Thyroid gland (tissue), 4 donors: Measurements from ENCODE around the gene JHY. TPM values are rescaled to one million over a fixed set of nuclear protein-coding genes. Genes with fewer than 3 reads are reported as not detected.

Experiments used
- DNase-seq, 2 donors: peaks; one replicate each; pipeline ENCODE4 v3.0.0-alpha.2; 2019
- H3K27ac ChIP-seq, 3 donors: fragments of 200-600 bp; sonication (generic); 1 replicate in 2 of 3; 2 replicates in 1 of 3; pipeline ENCODE4 v1.5.1; 2016 to 2019; ENCODE audit warnings: mild to moderate bottlenecking in 1 of 3, moderate library complexity in 1 of 3
- H3K27me3 ChIP-seq: fragments of 200-600 bp; sonication (generic); one replicate; pipeline ENCODE4 v1.5.1; 2019
- H3K36me3 ChIP-seq, 2 donors: fragments of 200-600 bp; sonication (generic); one replicate each; pipeline ENCODE4 v1.5.1; 2016 to 2019
- H3K4me1 ChIP-seq, 2 donors: fragments of 200-600 bp; sonication (generic); one replicate each; pipeline ENCODE4 v1.5.1; 2017 to 2019
- H3K4me3 ChIP-seq, 3 donors: fragments of 200-600 bp; sonication (generic); replicated peaks in 1 of 3; 1 replicate in 2 of 3; 2 replicates in 1 of 3; pipeline ENCODE4 v1.5.1; 2016; ENCODE audit warnings: mild to moderate bottlenecking in 1 of 3
- H3K9me3 ChIP-seq: fragments of 200-600 bp; sonication (generic); one replicate; pipeline ENCODE4 v1.5.1; 2017
- CTCF ChIP-seq, 6 experiments: fragments of 200-600 bp in 3 of 6; fragments of 450-650 bp in 3 of 6; sonication (generic) in 3 of 6; IDR thresholded peaks; one replicate each; pipeline ENCODE4 v1.5.1; 2016 to 2019; ENCODE audit warnings: antibody characterized with exemption in 6 of 6, mild to moderate bottlenecking in 2 of 6, inconsistent platforms in 1 of 6, moderate library complexity in 1 of 6
- POLR2A ChIP-seq, 2 donors: fragments of 450-650 bp; IDR thresholded peaks; one replicate each; pipeline ENCODE4 v1.6.1; 2017; ENCODE audit warnings: antibody characterized with exemption in 2 of 2, mild to moderate bottlenecking in 2 of 2, moderate library complexity in 1 of 2
- WGBS, 2 donors: methylation state at CpG; one replicate each; pipeline ENCODE4 v1.1.5; 2017; 5-methylcytosine and 5-hydroxymethylcytosine counted together
- intact Hi-C: fragments of 100-400 bp; cut with DNase I; formaldehyde crosslinking; loops from one replicate; pipeline ENCODE4 v1.15.1; 2023
- total RNA-seq, 4 donors: library from RNA; depleted of rRNA; stranded (reverse); fragments of >200 nt; gene quantifications; one replicate each; pipeline ENCODE4 v1.2.3, GENCODE V29; 2016

The JHY gene
- total RNA-seq, 4 donors from 2014 or later = 5.8 to 11.8 (median 8.9) TPM

- H3K36me3 ChIP-seq = no peaks in the 10 kb centered on the region
- intact Hi-C loops = no loop called here
- no peaks in the 10 kb centered on the region for H3K9me3 ChIP-seq
- WGBS, 2 donors = 0% methylated on average over 38 to 39 of the region's 63 CpGs
- H3K4me3 ChIP-seq = peak overlapping the region; percentile 35 to 53 (median 38)
- no peaks in the 10 kb centered on the region for H3K27me3 ChIP-seq
- H3K4me1 ChIP-seq = peaks cover 3 to 9% of the 10 kb centered on the region in 2 donors
- peak; percentile 66 to 71 for DNase-seq
- TF ChIP-seq POLR2A (IDR thresholded peaks at IDR 0.05) = peak in 1 of 2 donors; percentile 50
- TF ChIP-seq CTCF (IDR thresholded peaks at IDR 0.05) = no peak
- peak overlapping the region; percentile 76 to 98 (median 88) for H3K27ac ChIP-seq
Observed at GRCh38 chr11:122882857-122883645, 492 bp downstream of the JHY start.

GRCh38 chr11:122883646-122883979 is 1.1 kb downstream of the JHY start:
- TF ChIP-seq CTCF (IDR thresholded peaks at IDR 0.05) (no peak), POLR2A (IDR thresholded peaks at IDR 0.05) (no peak)
- Histone ChIP-seq H3K9me3 (no peaks in the 10 kb centered on the region), H3K4me1 (peaks cover 3 to 9% of the 10 kb centered on the region in 2 donors), H3K4me3 (peak overlapping the region in 1 of 3 donors; percentile 53), H3K27ac (peak overlapping the region; percentile 76 to 98 (median 88)), H3K27me3 (no peaks in the 10 kb centered on the region), H3K36me3 (no peaks in the 10 kb centered on the region)
- intact Hi-C loops = no loop called here
- DNase-seq = peak in 1 of 2 donors; percentile 49
- WGBS, 2 donors = 26 to 27% methylated on average over 3 of the region's 3 CpGs

GRCh38 chr11:122888162-122888561 is 5.6 kb downstream of the JHY start:
- no peak overlapping the region for H3K4me3 ChIP-seq
- peaks cover 0 to 9% of the 10 kb centered on the region in 2 donors for H3K4me1 ChIP-seq
- no peak for DNase-seq
- no peak overlapping the region for H3K27ac ChIP-seq
- H3K9me3 ChIP-seq = no peaks in the 10 kb centered on the region
- intact Hi-C loops = no loop called here
- 77% methylated on average over 2 of the region's 2 CpGs for WGBS, 2 donors
- no peaks in the 10 kb centered on the region for H3K36me3 ChIP-seq
- TF ChIP-seq CTCF (IDR thresholded peaks at IDR 0.05) (no peak), POLR2A (IDR thresholded peaks at IDR 0.05) (no peak)
- no peaks in the 10 kb centered on the region for H3K27me3 ChIP-seq

- H3K36me3 ChIP-seq = no peaks in the 10 kb centered on the region
- H3K27ac ChIP-seq = no peak overlapping the region
- no peak for TF ChIP-seq CTCF (IDR thresholded peaks at IDR 0.05)
- TF ChIP-seq POLR2A (IDR thresholded peaks at IDR 0.05) = no peak
Observed at GRCh38 chr11:122893131-122893530, 10.6 kb downstream of the JHY start.

GRCh38 chr11:122895563-122895962 is 13.0 kb downstream of the JHY start:
- Histone ChIP-seq H3K27me3 (no peaks in the 10 kb centered on the region), H3K27ac (no peak overlapping the region), H3K36me3 (no peaks in the 10 kb centered on the region), H3K4me3 (no peak overlapping the region), H3K4me1 (no peaks in the 10 kb centered on the region), H3K9me3 (no peaks in the 10 kb centered on the region)
- intact Hi-C loops = no loop called here
- no peak for DNase-seq
- TF ChIP-seq CTCF (IDR thresholded peaks at IDR 0.05) (no peak), POLR2A (IDR thresholded peaks at IDR 0.05) (no peak)
- WGBS, 2 donors = 93 to 97% methylated on average over 2 of the region's 2 CpGs

More at GRCh38 chr11:122893131-122893530, 10.6 kb downstream of the JHY start:
- Histone ChIP-seq H3K27me3 (no peaks in the 10 kb centered on the region), H3K4me3 (no peak overlapping the region), H3K4me1 (no peaks in the 10 kb centered on the region), H3K9me3 (no peaks in the 10 kb centered on the region)
- WGBS, 2 donors = 42 to 50% methylated on average over 5 of the region's 5 CpGs
- peak; percentile 58 to 67 for DNase-seq
- intact Hi-C loops = no loop called here
